ENCODE measurements around the gene AURKAIP1. TPM values are rescaled to one million over a fixed set of nuclear protein-coding genes. Genes with fewer than 3 reads are reported as not detected.

The AURKAIP1 gene
- total and polyA plus RNA-seq, 2 of the 13 experiments (the other 11 are each of a cell fraction or from before 2014, with no cell fraction given), result 69.5 to 175 TPM

GRCh38 chr1:1406821-1407635 lies 32.0 kb upstream of the AURKAIP1 start, which contains the start of gene MRPL20 (continued):
- TF ChIP-seq USF2 (IDR thresholded peaks at IDR 0.05; ENCODE audit: low read depth, low read length) (no peak), USF2 (CRISPR knock-in tag; IDR thresholded peaks at IDR 0.05; ENCODE audit: borderline replicate concordance) (no peak), ARHGAP35 (CRISPR knock-in tag; IDR thresholded peaks at IDR 0.05; ENCODE audit: borderline replicate concordance) (peak; percentile 65; the same call in 1 of the 2 replicates), ZNF362 (CRISPR knock-in tag; IDR thresholded peaks at IDR 0.05; ENCODE audit: borderline replicate concordance) (peak; percentile 51), ZSCAN22 (CRISPR knock-in tag; IDR thresholded peaks at IDR 0.05) (no peak), THAP9 (CRISPR knock-in tag; IDR thresholded peaks at IDR 0.05; ENCODE audit: borderline replicate concordance) (peak; percentile 93; the same call in 1 of the 2 replicates), MIXL1 (CRISPR knock-in tag; IDR thresholded peaks at IDR 0.05) (peak; percentile 86; the same call in 1 of the 2 replicates), ZNF326 (CRISPR knock-in tag; IDR thresholded peaks at IDR 0.05; ENCODE audit: borderline replicate concordance) (no peak), PRMT3 (CRISPR knock-in tag; IDR thresholded peaks at IDR 0.05; ENCODE audit: borderline replicate concordance, low read depth) (peak; percentile 78; the same call in 1 of the 2 replicates), ZNF687 (CRISPR knock-in tag; IDR thresholded peaks at IDR 0.05) (peak; percentile 95), ZNF546 (CRISPR knock-in tag; conservative IDR thresholded peaks at IDR 0.05) (no peak), ZSCAN9 (CRISPR knock-in tag; IDR thresholded peaks at IDR 0.05; ENCODE audit: borderline replicate concordance) (peak; percentile 43; the same call in 1 of the 2 replicates), BRCA1 (CRISPR knock-in tag; IDR thresholded peaks at IDR 0.05) (peak; percentile 35; the same call in 1 of the 2 replicates), ZNF343 (CRISPR knock-in tag; IDR thresholded peaks at IDR 0.05) (peak; percentile 71), ZFP91 (CRISPR knock-in tag; IDR thresholded peaks at IDR 0.05; ENCODE audit: borderline replicate concordance) (peak; percentile 73)
